ENCODE results near the gene ATR.

DNA sequence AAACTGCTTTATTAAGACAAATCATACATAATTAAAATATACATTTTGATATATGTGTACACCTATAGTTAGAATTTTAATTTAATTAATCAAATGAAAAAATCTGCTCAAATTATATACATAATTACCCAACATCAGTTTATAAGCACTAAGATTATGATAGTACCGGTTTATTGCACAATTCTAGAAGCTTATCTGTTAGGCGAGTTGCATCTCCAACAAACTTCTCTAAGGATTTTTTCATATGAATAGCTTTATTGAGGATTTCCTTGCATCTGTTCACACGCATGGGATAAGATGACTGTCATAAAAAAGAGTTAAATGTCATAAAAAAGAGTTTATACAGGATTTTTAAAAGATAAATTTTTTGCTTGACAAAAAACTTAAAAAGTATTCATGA, 110.8 kb downstream of the ATR start:
- TF ChIP-seq, protein P1, sequence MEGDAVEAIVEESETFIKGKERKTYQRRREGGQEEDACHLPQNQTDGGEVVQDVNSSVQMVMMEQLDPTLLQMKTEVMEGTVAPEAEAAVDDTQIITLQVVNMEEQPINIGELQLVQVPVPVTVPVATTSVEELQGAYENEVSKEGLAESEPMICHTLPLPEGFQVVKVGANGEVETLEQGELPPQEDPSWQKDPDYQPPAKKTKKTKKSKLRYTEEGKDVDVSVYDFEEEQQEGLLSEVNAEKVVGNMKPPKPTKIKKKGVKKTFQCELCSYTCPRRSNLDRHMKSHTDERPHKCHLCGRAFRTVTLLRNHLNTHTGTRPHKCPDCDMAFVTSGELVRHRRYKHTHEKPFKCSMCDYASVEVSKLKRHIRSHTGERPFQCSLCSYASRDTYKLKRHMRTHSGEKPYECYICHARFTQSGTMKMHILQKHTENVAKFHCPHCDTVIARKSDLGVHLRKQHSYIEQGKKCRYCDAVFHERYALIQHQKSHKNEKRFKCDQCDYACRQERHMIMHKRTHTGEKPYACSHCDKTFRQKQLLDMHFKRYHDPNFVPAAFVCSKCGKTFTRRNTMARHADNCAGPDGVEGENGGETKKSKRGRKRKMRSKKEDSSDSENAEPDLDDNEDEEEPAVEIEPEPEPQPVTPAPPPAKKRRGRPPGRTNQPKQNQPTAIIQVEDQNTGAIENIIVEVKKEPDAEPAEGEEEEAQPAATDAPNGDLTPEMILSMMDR (IDR thresholded peaks at IDR 0.05; ENCODE audit: insufficient read depth, low read length): no peak
- no peak for TF ChIP-seq GABPA (IDR thresholded peaks at IDR 0.05; ENCODE audit: low read depth)

All from HL-60 (cell line).